Suprapubic skin (tissue), 4 donors: ENCODE results near the gene CSF1R. TPM values are rescaled to one million over a fixed set of nuclear protein-coding genes. Genes with fewer than 3 reads are reported as not detected.
A peak's percentile ranks its signal among the peaks of the same experiment; 100 is the strongest.

ENCODE experiments used
- DNase-seq, 2 donors: peaks; one replicate each; pipeline ENCODE4 v3.0.0-alpha.2; 2019; ENCODE audit warnings: low spot score in 2 of 2
- H3K27ac ChIP-seq: fragments of 200-600 bp; sonication (generic); one replicate; pipeline ENCODE4 v1.5.1; 2019
- H3K27me3 ChIP-seq: fragments of 200-600 bp; sonication (generic); one replicate; pipeline ENCODE4 v1.5.1; 2019
- H3K36me3 ChIP-seq: fragments of 200-600 bp; sonication (generic); one replicate; pipeline ENCODE4 v1.5.1; 2019
- H3K4me1 ChIP-seq: fragments of 200-600 bp; sonication (generic); one replicate; pipeline ENCODE4 v1.5.1; 2019
- H3K4me3 ChIP-seq: fragments of 200-600 bp; sonication (generic); one replicate; pipeline ENCODE4 v1.5.1; 2019; ENCODE audit warnings: mild to moderate bottlenecking
- H3K9me3 ChIP-seq: fragments of 200-600 bp; sonication (generic); one replicate; pipeline ENCODE4 v1.5.1; 2019
- CTCF ChIP-seq, 2 donors: fragments of 200-600 bp in 1 of 2; fragments of 450-650 bp in 1 of 2; sonication (generic) in 1 of 2; IDR thresholded peaks; one replicate each; pipeline ENCODE4 v1.5.1; 2016 to 2019; ENCODE audit warnings: antibody characterized with exemption in 2 of 2, mild to moderate bottlenecking in 1 of 2, moderate library complexity in 1 of 2
- EP300 ChIP-seq: sonication (generic); formaldehyde crosslinking; IDR thresholded peaks from one replicate; pipeline ENCODE4 v1.6.1; 2017; ENCODE audit warnings: antibody characterized with exemption
- POLR2A ChIP-seq, 2 donors: fragments of 450-650 bp; IDR thresholded peaks; one replicate each; pipeline ENCODE4 v1.6.1; 2017; ENCODE audit warnings: antibody characterized with exemption in 2 of 2, mild to moderate bottlenecking in 2 of 2, moderate library complexity in 2 of 2
- POLR2AphosphoS5 ChIP-seq, 3 donors: sonication (generic); formaldehyde crosslinking; IDR thresholded peaks; one replicate each; pipeline ENCODE4 v1.6.1; 2017; ENCODE audit warnings: antibody characterized with exemption in 3 of 3
- WGBS: methylation state at CpG from one replicate; pipeline ENCODE4 v1.1.5; 2018; 5-methylcytosine and 5-hydroxymethylcytosine counted together
- total RNA-seq, 4 donors: library from RNA; depleted of rRNA; stranded (reverse); fragments of >200 nt; gene quantifications; one replicate each; pipeline ENCODE4 v1.1.0, GENCODE V29; 2016

The CSF1R gene
- total RNA-seq, 4 donors from 2014 or later, result 9.9 to 39.7 (median 19.7) TPM

- Histone ChIP-seq H3K9me3 (no peaks in the 10 kb centered on the region), H3K27ac (no peak overlapping the region), H3K4me1 (no peaks in the 10 kb centered on the region), H3K27me3 (no peaks in the 10 kb centered on the region), H3K4me3 (no peak overlapping the region), H3K36me3 (no peaks in the 10 kb centered on the region)
- TF ChIP-seq EP300 (no peak), POLR2A (IDR thresholded peaks at IDR 0.05) (no peak), CTCF (IDR thresholded peaks at IDR 0.05) (no peak), POLR2AphosphoS5 (IDR thresholded peaks at IDR 0.05) (no peak)
- DNase-seq, result peak; percentile 42 to 56
- 80% methylated on average over 7 of the region's 7 CpGs for WGBS
Observed at GRCh38 chr5:150078802-150079689, 7.3 kb downstream of the CSF1R start.

- DNase-seq, result peak; percentile 32 to 49
- WGBS, result 92% methylated on average over 8 of the region's 8 CpGs
- no peak for TF ChIP-seq EP300
- TF ChIP-seq POLR2AphosphoS5 (IDR thresholded peaks at IDR 0.05), result no peak
- no peak for TF ChIP-seq POLR2A (IDR thresholded peaks at IDR 0.05)
- no peak for TF ChIP-seq CTCF (IDR thresholded peaks at IDR 0.05)
- no peaks in the 10 kb centered on the region for H3K4me1 ChIP-seq
- H3K27ac ChIP-seq, result no peak overlapping the region
- no peaks in the 10 kb centered on the region for H3K27me3 ChIP-seq
- no peaks in the 10 kb centered on the region for H3K36me3 ChIP-seq
- H3K4me3 ChIP-seq, result no peak overlapping the region
- H3K9me3 ChIP-seq, result no peaks in the 10 kb centered on the region
Observed at GRCh38 chr5:150077996-150078801, 8.2 kb downstream of the CSF1R start.

GRCh38 chr5:150077060-150077459 lies 9.3 kb downstream of the CSF1R start:
- 87% methylated on average over 8 of the region's 8 CpGs for WGBS
- Histone ChIP-seq H3K36me3 (no peaks in the 10 kb centered on the region), H3K27me3 (no peaks in the 10 kb centered on the region), H3K4me3 (no peak overlapping the region), H3K9me3 (no peaks in the 10 kb centered on the region), H3K27ac (no peak overlapping the region), H3K4me1 (no peaks in the 10 kb centered on the region)
- DNase-seq, result peak; percentile 22 to 26
- TF ChIP-seq CTCF (IDR thresholded peaks at IDR 0.05) (no peak), POLR2A (IDR thresholded peaks at IDR 0.05) (no peak), EP300 (no peak)

GRCh38 chr5:150075806-150076205 lies 10.5 kb downstream of the CSF1R start:
- no peaks in the 10 kb centered on the region for H3K36me3 ChIP-seq
- no peak overlapping the region for H3K27ac ChIP-seq
- WGBS, result 92% methylated on average over 4 of the region's 4 CpGs
- no peaks in the 10 kb centered on the region for H3K9me3 ChIP-seq
- no peak for TF ChIP-seq POLR2A (IDR thresholded peaks at IDR 0.05)
- TF ChIP-seq EP300, result no peak
- no peak for TF ChIP-seq POLR2AphosphoS5 (IDR thresholded peaks at IDR 0.05)
- TF ChIP-seq CTCF (IDR thresholded peaks at IDR 0.05), result no peak
- no peaks in the 10 kb centered on the region for H3K4me1 ChIP-seq
- no peaks in the 10 kb centered on the region for H3K27me3 ChIP-seq
- no peak overlapping the region for H3K4me3 ChIP-seq
- peak in 1 of 2 donors; percentile 29 for DNase-seq

GRCh38 chr5:150075233-150075632 lies 11.1 kb downstream of the CSF1R start:
- TF ChIP-seq POLR2AphosphoS5 (IDR thresholded peaks at IDR 0.05) (no peak), EP300 (no peak), CTCF (IDR thresholded peaks at IDR 0.05) (no peak), POLR2A (IDR thresholded peaks at IDR 0.05) (no peak)
- 49% methylated on average over 4 of the region's 4 CpGs for WGBS
- no peaks in the 10 kb centered on the region for H3K9me3 ChIP-seq
- H3K27me3 ChIP-seq, result no peaks in the 10 kb centered on the region
- no peaks in the 10 kb centered on the region for H3K4me1 ChIP-seq
- DNase-seq, result peak; percentile 46 to 66
- no peak overlapping the region for H3K4me3 ChIP-seq
- H3K27ac ChIP-seq, result no peak overlapping the region
- no peaks in the 10 kb centered on the region for H3K36me3 ChIP-seq
